Stomach smooth muscle (tissue), 2 donors: ENCODE measurements around the gene HPCA.

ENCODE experiments used
- H3K27ac ChIP-seq: one replicate; pipeline ENCODE4 v1.7.0; 2013; ENCODE audit warnings: mild to moderate bottlenecking, low read length, inconsistent platforms
- H3K27me3 ChIP-seq, 2 donors: one replicate each; pipeline ENCODE4 v1.7.0; 2013; ENCODE audit warnings: low read length in 2 of 2; ENCODE audit not compliant: insufficient read depth in 2 of 2, control insufficient read depth in 1 of 2
- H3K36me3 ChIP-seq, 2 donors: one replicate each; pipeline ENCODE4 v1.7.0; 2013; ENCODE audit warnings: low read length in 2 of 2; ENCODE audit not compliant: control insufficient read depth in 2 of 2, insufficient read depth in 2 of 2
- H3K4me1 ChIP-seq: one replicate; pipeline ENCODE4 v1.7.0; 2013; ENCODE audit warnings: low read length; ENCODE audit not compliant: control insufficient read depth, insufficient read depth
- H3K4me3 ChIP-seq, 2 donors: one replicate each; pipeline ENCODE4 v1.7.0; 2013; ENCODE audit warnings: low read length in 2 of 2
- H3K9ac ChIP-seq, 2 donors: one replicate each; pipeline ENCODE4 v1.7.0; 2013; ENCODE audit warnings: low read length in 2 of 2, mild to moderate bottlenecking in 1 of 2
- H3K9me3 ChIP-seq, 2 donors: one replicate each; pipeline ENCODE4 v1.7.0; 2013; ENCODE audit warnings: low read length in 2 of 2; ENCODE audit not compliant: control insufficient read depth in 2 of 2
- donor health status: healthy.
- donor health status: Pancreatic carcinoma.

The HPCA gene

GRCh38 chr1:32898056-32898455, 11.8 kb downstream of the HPCA start:
- H3K9ac ChIP-seq = no peak overlapping the region
- H3K9me3 ChIP-seq = no peaks in the 10 kb centered on the region
- H3K4me3 ChIP-seq = no peak overlapping the region
- H3K27ac ChIP-seq = no peak overlapping the region
- peaks cover 18% of the 10 kb centered on the region for H3K4me1 ChIP-seq
- peaks cover 2 to 11% of the 10 kb centered on the region in 2 donors for H3K27me3 ChIP-seq
- peaks cover 0 to 2% of the 10 kb centered on the region in 2 donors for H3K36me3 ChIP-seq

GRCh38 chr1:32898958-32899357, 12.7 kb downstream of the HPCA start:
- H3K4me1 ChIP-seq = peaks cover 13% of the 10 kb centered on the region
- H3K36me3 ChIP-seq = peaks cover 0 to 2% of the 10 kb centered on the region in 2 donors

GRCh38 chr1:32899586-32900296, 13.4 kb downstream of the HPCA start:
- no peak overlapping the region for H3K4me3 ChIP-seq
- H3K9me3 ChIP-seq = no peaks in the 10 kb centered on the region
- peaks cover 13% of the 10 kb centered on the region for H3K4me1 ChIP-seq
- H3K9ac ChIP-seq = no peak overlapping the region
- peaks cover 0 to 2% of the 10 kb centered on the region in 2 donors for H3K36me3 ChIP-seq
- peaks cover 2 to 3% of the 10 kb centered on the region in 2 donors for H3K27me3 ChIP-seq
- no peak overlapping the region for H3K27ac ChIP-seq

More at GRCh38 chr1:32898958-32899357, 12.7 kb downstream of the HPCA start:
- peaks cover 2 to 5% of the 10 kb centered on the region in 2 donors for H3K27me3 ChIP-seq
- no peaks in the 10 kb centered on the region for H3K9me3 ChIP-seq
- no peak overlapping the region for H3K4me3 ChIP-seq
- no peak overlapping the region for H3K9ac ChIP-seq
- H3K27ac ChIP-seq = no peak overlapping the region

- Histone ChIP-seq H3K4me1 (peaks cover 13% of the 10 kb centered on the region), H3K27ac (no peak overlapping the region), H3K27me3 (peaks cover 2 to 3% of the 10 kb centered on the region in 2 donors), H3K9me3 (no peaks in the 10 kb centered on the region), H3K36me3 (peaks cover 0 to 2% of the 10 kb centered on the region in 2 donors), H3K4me3 (peak overlapping the region; percentile 75 to 80), H3K9ac (peak overlapping the region; percentile 58 to 64)
These were observed 14.2 kb downstream of the HPCA start for GRCh38 chr1:32900371-32900955.

- peak within 1 kb of the TSS; percentile 71 to 73 for H3K9ac ChIP-seq
- peak within 1 kb of the TSS; percentile 75 to 80 for H3K4me3 ChIP-seq
- H3K36me3 ChIP-seq = peaks cover 0 to 2% of the 10 kb centered on the region in 2 donors
- peaks cover 13% of the 10 kb centered on the region for H3K4me1 ChIP-seq
- peaks cover 2 to 3% of the 10 kb centered on the region in 2 donors for H3K27me3 ChIP-seq
- H3K27ac ChIP-seq = no peak within 1 kb of the TSS
- no peaks in the 10 kb centered on the region for H3K9me3 ChIP-seq
These were observed 14.9 kb downstream of the HPCA start, which contains the start of gene TMEM54 for GRCh38 chr1:32900956-32901822. TMEM54 (minus strand) TSS chr1:32901389; CDS start chr1:32901238, 151 bp downstream.

GRCh38 chr1:32901823-32902534, 15.7 kb downstream of the HPCA start:
- Histone ChIP-seq H3K4me1 (peaks cover 13% of the 10 kb centered on the region), H3K9ac (peak overlapping the region; percentile 71 to 73), H3K36me3 (peaks cover 0 to 2% of the 10 kb centered on the region in 2 donors), H3K27ac (no peak overlapping the region), H3K9me3 (no peaks in the 10 kb centered on the region), H3K27me3 (peaks cover 2 to 3% of the 10 kb centered on the region in 2 donors), H3K4me3 (peak overlapping the region; percentile 75 to 79)

- Histone ChIP-seq H3K9ac (no peak overlapping the region), H3K36me3 (peaks cover 0 to 2% of the 10 kb centered on the region in 2 donors), H3K4me1 (peaks cover 13% of the 10 kb centered on the region), H3K4me3 (no peak overlapping the region), H3K27me3 (peaks cover 2 to 3% of the 10 kb centered on the region in 2 donors), H3K9me3 (no peaks in the 10 kb centered on the region), H3K27ac (no peak overlapping the region)
These were observed 16.2 kb downstream of the HPCA start for GRCh38 chr1:32902535-32902920.

- no peak overlapping the region for H3K27ac ChIP-seq
- no peak overlapping the region for H3K4me3 ChIP-seq
- H3K4me1 ChIP-seq = peaks cover 13% of the 10 kb centered on the region
- peaks cover 0 to 3% of the 10 kb centered on the region in 2 donors for H3K27me3 ChIP-seq
- H3K9me3 ChIP-seq = no peaks in the 10 kb centered on the region
- H3K9ac ChIP-seq = no peak overlapping the region
- no peaks in the 10 kb centered on the region for H3K36me3 ChIP-seq
These were observed 17.9 kb downstream of the HPCA start for GRCh38 chr1:32903991-32904785.

GRCh38 chr1:32904797-32905196, 18.5 kb downstream of the HPCA start:
- Histone ChIP-seq H3K27me3 (peaks cover 0 to 3% of the 10 kb centered on the region in 2 donors), H3K9me3 (no peaks in the 10 kb centered on the region), H3K27ac (no peak overlapping the region), H3K36me3 (no peaks in the 10 kb centered on the region), H3K4me1 (peaks cover 13% of the 10 kb centered on the region), H3K4me3 (no peak overlapping the region), H3K9ac (no peak overlapping the region)
